Endothelial cell of umbilical vein (primary cell): ENCODE results near the gene FNDC3A.

Source experiments
- CTCF ChIP-seq, 2 donors: IDR thresholded peaks; 1 replicate in 1 of 2; 2 replicates in 1 of 2; pipeline ENCODE4 v1.5.1; 2011; ENCODE audit warnings: low read length in 2 of 2, mild to moderate bottlenecking in 2 of 2, moderate library complexity in 2 of 2, control low read depth in 1 of 2, inconsistent platforms in 1 of 2, low read depth in 1 of 2; ENCODE audit not compliant: insufficient read depth in 1 of 2; ENCODE audit errors: extremely low read depth in 1 of 2
- POLR2A ChIP-seq: IDR thresholded peaks from 2 replicates; pipeline ENCODE4 v1.6.1; 2012; ENCODE audit warnings: low read depth, mild to moderate bottlenecking, control low read depth, low read length
- POLR2AphosphoS5 ChIP-seq: IDR thresholded peaks from 2 replicates; pipeline ENCODE4 v1.6.1; 2012; ENCODE audit warnings: low read depth, mild to moderate bottlenecking, control low read depth, low read length, moderate library complexity; ENCODE audit not compliant: insufficient read depth

- no peak for TF ChIP-seq CTCF (IDR thresholded peaks at IDR 0.05; ENCODE audit: extremely low read depth in 1 of 2, insufficient read depth in 1 of 2, low read depth in 1 of 2, low read length in 2 of 2)
- TF ChIP-seq POLR2A = no peak
- TF ChIP-seq POLR2AphosphoS5 = no peak
These were observed 123.8 kb downstream of the FNDC3A start for GRCh38 chr13:49099513-49099877.
